D721Med (cell line): Measurements from ENCODE around the gene RNF113B.

Experiments
- DNase-seq: peaks from one replicate; pipeline ENCODE4 v3.0.0; 2011; ENCODE audit warnings: low spot score; ENCODE audit not compliant: insufficient read length
- FAIRE-seq: peaks from 2 replicates; lab custom pipeline; 2011; peaks lifted over from hg19 to GRCh38; lab: Jason Lieb, UNC
- CTCF ChIP-seq: IDR thresholded peaks from 2 replicates; pipeline ENCODE4 v1.5.1; 2012; ENCODE audit warnings: mild to moderate bottlenecking, control low read depth; ENCODE audit not compliant: insufficient read depth; ENCODE audit errors: missing control alignments

Gene RNF113B

GRCh38 chr13:98176777-98177608 is at the start of gene RNF113B:
Gene RNF113B (minus strand): TSS chr13:98177269. CDS start chr13:98177236, 33 bp downstream.
- FAIRE-seq (no peak), DNase-seq (no peak)
- TF ChIP-seq CTCF = no peak

- TF ChIP-seq CTCF = no peak
- no peak for FAIRE-seq
Measured at GRCh38 chr13:98226496-98226895, 49.4 kb upstream of the RNF113B start.

GRCh38 chr13:98225036-98225940 is 48.2 kb upstream of the RNF113B start:
- TF ChIP-seq CTCF = no peak
- DNase-seq = no peak
- FAIRE-seq = no peak

More at GRCh38 chr13:98226496-98226895, 49.4 kb upstream of the RNF113B start:
- no peak for DNase-seq

- FAIRE-seq (no peak), DNase-seq (no peak)
- TF ChIP-seq CTCF = no peak
Measured at GRCh38 chr13:98224557-98224956, 47.5 kb upstream of the RNF113B start.

GRCh38 chr13:98223741-98224140 is 46.7 kb upstream of the RNF113B start:
- TF ChIP-seq CTCF = no peak
- FAIRE-seq (no peak), DNase-seq (no peak)

- FAIRE-seq = no peak
- TF ChIP-seq CTCF = no peak
Measured at GRCh38 chr13:98222816-98223215, 45.7 kb upstream of the RNF113B start.

More at GRCh38 chr13:98222816-98223215, 45.7 kb upstream of the RNF113B start:
- DNase-seq = no peak
